Gastroesophageal sphincter (tissue), 3 donors: ENCODE measurements around the gene TRERF1.

Source experiments
- POLR2A ChIP-seq, 2 donors: fragments of 450-650 bp; IDR thresholded peaks; one replicate each; pipeline ENCODE4 v1.6.1; 2017; ENCODE audit warnings: antibody characterized with exemption in 2 of 2, mild to moderate bottlenecking in 2 of 2, moderate library complexity in 1 of 2
- TF ChIP-seq, protein P1 (sequence below), 4 experiments: fragments of 200-600 bp in 2 of 4; fragments of 450-650 bp in 2 of 4; sonication (generic) in 1 of 4; IDR thresholded peaks; one replicate each; pipeline ENCODE4 v1.5.1; 2017 to 2019; ENCODE audit warnings: antibody characterized with exemption in 4 of 4, mild to moderate bottlenecking in 2 of 4, moderate library complexity in 2 of 4

GRCh38 chr6:42403421-42403820 lies 48.3 kb downstream of the TRERF1 start:
- TF ChIP-seq, protein P1, sequence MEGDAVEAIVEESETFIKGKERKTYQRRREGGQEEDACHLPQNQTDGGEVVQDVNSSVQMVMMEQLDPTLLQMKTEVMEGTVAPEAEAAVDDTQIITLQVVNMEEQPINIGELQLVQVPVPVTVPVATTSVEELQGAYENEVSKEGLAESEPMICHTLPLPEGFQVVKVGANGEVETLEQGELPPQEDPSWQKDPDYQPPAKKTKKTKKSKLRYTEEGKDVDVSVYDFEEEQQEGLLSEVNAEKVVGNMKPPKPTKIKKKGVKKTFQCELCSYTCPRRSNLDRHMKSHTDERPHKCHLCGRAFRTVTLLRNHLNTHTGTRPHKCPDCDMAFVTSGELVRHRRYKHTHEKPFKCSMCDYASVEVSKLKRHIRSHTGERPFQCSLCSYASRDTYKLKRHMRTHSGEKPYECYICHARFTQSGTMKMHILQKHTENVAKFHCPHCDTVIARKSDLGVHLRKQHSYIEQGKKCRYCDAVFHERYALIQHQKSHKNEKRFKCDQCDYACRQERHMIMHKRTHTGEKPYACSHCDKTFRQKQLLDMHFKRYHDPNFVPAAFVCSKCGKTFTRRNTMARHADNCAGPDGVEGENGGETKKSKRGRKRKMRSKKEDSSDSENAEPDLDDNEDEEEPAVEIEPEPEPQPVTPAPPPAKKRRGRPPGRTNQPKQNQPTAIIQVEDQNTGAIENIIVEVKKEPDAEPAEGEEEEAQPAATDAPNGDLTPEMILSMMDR (IDR thresholded peaks at IDR 0.05): no peak
- TF ChIP-seq POLR2A (IDR thresholded peaks at IDR 0.05): no peak
